OCI-LY1 (cell line): ENCODE measurements around the gene KIAA1614.

Experiments used
- CTCF ChIP-seq: fragments of 200-600 bp; sonication (generic), shearing (Covaris generic); IDR thresholded peaks from 2 replicates; pipeline ENCODE4 v1.5.1; 2017; ENCODE audit warnings: mild to moderate bottlenecking, antibody characterized with exemption, low read length, moderate library complexity, mixed read lengths
- EZH2 ChIP-seq: fragments of 200-600 bp; sonication (generic), shearing (Covaris generic); IDR thresholded peaks from 2 replicates; pipeline ENCODE4 v1.8.0; 2017; ENCODE audit warnings: borderline replicate concordance, mixed run types, mild to moderate bottlenecking, antibody characterized with exemption, low read length, moderate library complexity, mixed read lengths

GRCh38 chr1:180926164-180926981, 13.7 kb downstream of the KIAA1614 start:
- TF ChIP-seq EZH2 (no peak), CTCF (no peak)
